Adrenal gland (tissue), 12 donors: ENCODE measurements around the gene ADGRB2. TPM values are rescaled to one million over a fixed set of nuclear protein-coding genes. Genes with fewer than 3 reads are reported as not detected.

Experiments used
- DNase-seq, 7 donors: peaks; one replicate each; pipeline ENCODE4 v3.0.0-alpha.2; 2019 to 2020
- H3K27ac ChIP-seq, 5 donors: fragments of 200-600 bp; sonication (generic) in 4 of 5; 1 replicate in 3 of 5; 2 replicates in 2 of 5; pipeline versions ENCODE4 v1.5.1 to v1.8.0; 2016 to 2020; ENCODE audit warnings: mild to moderate bottlenecking in 1 of 5
- H3K27me3 ChIP-seq: fragments of 200-600 bp; 2 replicates; pipeline ENCODE4 v1.8.0; 2021
- H3K36me3 ChIP-seq, 2 donors: fragments of 200-600 bp; replicated peaks in 1 of 2; 1 replicate in 1 of 2; 2 replicates in 1 of 2; pipeline versions ENCODE4 v1.5.1 to v1.8.0; 2018 to 2022
- H3K4me1 ChIP-seq, 2 donors: fragments of 200-600 bp; replicated peaks in 1 of 2; 1 replicate in 1 of 2; 2 replicates in 1 of 2; pipeline versions ENCODE4 v1.5.1 to v1.8.0; 2018 to 2021
- H3K4me3 ChIP-seq, 4 donors: fragments of 200-600 bp; sonication (generic) in 3 of 4; one replicate each; pipeline ENCODE4 v1.5.1; 2016 to 2018
- H3K9me3 ChIP-seq, 3 donors: fragments of 200-600 bp; sonication (generic) in 1 of 3; replicated peaks in 1 of 3; 1 replicate in 2 of 3; 2 replicates in 1 of 3; pipeline versions ENCODE4 v1.5.1 to v1.8.0; 2016 to 2021
- POLR2A ChIP-seq, 2 donors: fragments of 450-650 bp; IDR thresholded peaks; one replicate each; pipeline ENCODE4 v1.6.1; 2017; ENCODE audit warnings: antibody characterized with exemption in 2 of 2, mild to moderate bottlenecking in 2 of 2, moderate library complexity in 1 of 2
- WGBS, 4 donors: extraction: QIAGEN DNeasy Blood & Tissue Kit in 2 of 4; methylation state at CpG; one replicate each; pipeline versions ENCODE4 v1.1.5 to v1.1.7; 2013 to 2017; 5-methylcytosine and 5-hydroxymethylcytosine counted together
- intact Hi-C, 2 donors: fragments of 100-400 bp; cut with DNase I; formaldehyde crosslinking; loops; one replicate each; pipeline versions ENCODE4 v1.14.1 to v1.15.0; 2022 to 2023
- polyA plus RNA-seq, 3 donors: library from polyadenylated mRNA; stranded (reverse); fragments of 200-250 nt in 2 of 3; fragments of 350-450 nt in 1 of 3; fragmentation: Illumina TruSeq in 1 of 3; extraction: RNeasy Lipid Tissue Mini Kit (QIAGEN cat#74804) in 1 of 3; gene quantifications; one replicate each; pipeline ENCODE4 v1.2.3, GENCODE V29; 2013 to 2014
- total RNA-seq, 9 donors: library from RNA; depleted of rRNA in 4 of 9; stranded (reverse); fragments of >200 nt in 4 of 9; fragments of 120-200 nt in 1 of 9; fragmentation: NEBNext Ultra II Directional in 1 of 9; extraction: Animal tissue kit (Norgen Biotek cat#: 25700) in 1 of 9; gene quantifications; one replicate each; pipeline versions ENCODE4 v1.1.0 to v1.2.4, GENCODE V29; 2013 to 2023
- TF ChIP-seq, protein P1 (sequence below), 6 experiments: fragments of 450-650 bp in 4 of 6; fragments of 200-600 bp in 2 of 6; sonication (generic) in 1 of 6; IDR thresholded peaks; 1 replicate in 5 of 6; 2 replicates in 1 of 6; pipeline versions ENCODE4 v1.5.1 to v1.8.0; 2016 to 2021; ENCODE audit warnings: antibody characterized with exemption in 6 of 6, mild to moderate bottlenecking in 2 of 6, moderate library complexity in 1 of 6
- donor health status: healthy with polysubstance abuse.
- donor health status: Bipolar disorder and iron deficiency.
- donor health status: DM: yes; HTN: yes; CAD: no.
- donor health status: DM: no; HTN: no; CAD: no.
- donor health status: DM: no; HTN: no; CAD: no.
- donor health status: DM: yes; HTN: yes; CAD: no.

The ADGRB2 gene
- total and polyA plus RNA-seq, 12 donors, result 1.8 to 57.3 (median 5.1) TPM

- no peak for DNase-seq
Observed at GRCh38 chr1:31763671-31764311, 349 bp downstream of the ADGRB2 start.

DNA sequence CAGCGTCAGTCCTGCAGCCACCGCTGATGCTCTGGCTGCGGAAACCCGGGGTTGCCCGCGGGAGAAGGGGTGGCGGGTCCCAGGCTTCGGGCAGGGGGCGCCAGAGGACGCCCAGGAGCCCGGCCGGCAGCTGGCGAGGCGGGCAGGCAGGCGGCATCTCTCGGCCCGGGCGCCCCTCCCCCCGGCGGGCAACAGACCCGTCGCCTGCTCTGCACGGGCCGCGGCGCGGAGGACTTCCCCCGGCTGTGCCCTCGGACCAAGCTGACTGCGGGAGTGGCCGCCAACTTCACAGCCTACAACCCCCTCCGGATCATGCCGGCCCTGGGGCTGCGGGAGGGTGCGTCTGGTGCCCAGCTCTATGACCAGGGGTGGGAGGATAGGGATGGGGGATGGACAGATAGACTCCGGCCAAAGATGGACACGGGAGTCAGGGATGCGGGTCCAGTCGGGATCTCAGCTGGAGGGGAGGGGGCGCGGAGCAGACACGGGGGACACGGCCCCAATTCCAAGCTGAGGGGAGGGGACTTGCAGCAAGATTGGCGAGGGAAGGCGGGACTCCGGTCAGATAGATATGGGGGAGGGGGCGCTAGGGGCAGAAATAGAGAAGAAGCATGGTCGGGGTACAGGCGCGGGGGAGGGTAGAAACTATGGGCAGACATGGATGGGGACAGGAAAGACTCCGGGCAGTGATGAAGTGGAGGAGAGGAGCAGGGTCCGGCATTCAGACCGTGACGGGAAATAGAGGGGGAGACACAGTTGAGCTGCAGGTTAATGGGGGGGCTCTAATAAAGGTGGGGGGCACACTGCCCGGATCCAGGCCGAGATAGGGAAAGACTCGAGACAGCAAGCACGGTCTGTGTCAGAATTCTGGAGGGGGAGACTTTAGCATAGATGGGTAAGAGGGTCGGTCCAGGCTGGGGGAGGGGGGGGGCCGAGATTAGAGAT lies 1.1 kb downstream of the ADGRB2 start:
- DNase-seq, result peak; percentile 36 to 80 (median 62)
- H3K36me3 ChIP-seq, result no peaks in the 10 kb centered on the region
- peak overlapping the region in 1 of 4 donors; percentile 63 for H3K4me3 ChIP-seq
- H3K4me1 ChIP-seq, result peaks cover 17 to 24% of the 10 kb centered on the region in 2 donors
- WGBS, 4 donors, result 1 to 2% (median 1%) methylated on average over 27 to 60 of the region's 60 CpGs
- H3K9me3 ChIP-seq, result no peaks in the 10 kb centered on the region
- H3K27me3 ChIP-seq, result peaks cover 2% of the 10 kb centered on the region
- no peak overlapping the region for H3K27ac ChIP-seq
- TF ChIP-seq, protein P1, sequence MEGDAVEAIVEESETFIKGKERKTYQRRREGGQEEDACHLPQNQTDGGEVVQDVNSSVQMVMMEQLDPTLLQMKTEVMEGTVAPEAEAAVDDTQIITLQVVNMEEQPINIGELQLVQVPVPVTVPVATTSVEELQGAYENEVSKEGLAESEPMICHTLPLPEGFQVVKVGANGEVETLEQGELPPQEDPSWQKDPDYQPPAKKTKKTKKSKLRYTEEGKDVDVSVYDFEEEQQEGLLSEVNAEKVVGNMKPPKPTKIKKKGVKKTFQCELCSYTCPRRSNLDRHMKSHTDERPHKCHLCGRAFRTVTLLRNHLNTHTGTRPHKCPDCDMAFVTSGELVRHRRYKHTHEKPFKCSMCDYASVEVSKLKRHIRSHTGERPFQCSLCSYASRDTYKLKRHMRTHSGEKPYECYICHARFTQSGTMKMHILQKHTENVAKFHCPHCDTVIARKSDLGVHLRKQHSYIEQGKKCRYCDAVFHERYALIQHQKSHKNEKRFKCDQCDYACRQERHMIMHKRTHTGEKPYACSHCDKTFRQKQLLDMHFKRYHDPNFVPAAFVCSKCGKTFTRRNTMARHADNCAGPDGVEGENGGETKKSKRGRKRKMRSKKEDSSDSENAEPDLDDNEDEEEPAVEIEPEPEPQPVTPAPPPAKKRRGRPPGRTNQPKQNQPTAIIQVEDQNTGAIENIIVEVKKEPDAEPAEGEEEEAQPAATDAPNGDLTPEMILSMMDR (IDR thresholded peaks at IDR 0.05), result peak in 3 of 6 experiments; percentile 55 to 64 (median 56)
- no peak for TF ChIP-seq POLR2A (IDR thresholded peaks at IDR 0.05)
- intact Hi-C loops, result no loop called here

More at GRCh38 chr1:31763671-31764311, 349 bp downstream of the ADGRB2 start:
- Histone ChIP-seq H3K4me1 (peaks cover 17 to 24% of the 10 kb centered on the region in 2 donors), H3K27me3 (peaks cover 2% of the 10 kb centered on the region), H3K27ac (no peak overlapping the region), H3K36me3 (no peaks in the 10 kb centered on the region), H3K9me3 (no peaks in the 10 kb centered on the region), H3K4me3 (peak overlapping the region in 1 of 4 donors; percentile 63)
- 0 to 1% (median 1%) methylated on average over 12 to 85 of the region's 93 CpGs for WGBS, 4 donors
- intact Hi-C loops, result no loop called here
- no peak for TF ChIP-seq POLR2A (IDR thresholded peaks at IDR 0.05)
- TF ChIP-seq, protein P1 (IDR thresholded peaks at IDR 0.05), result no peak

GRCh38 chr1:31762323-31762722 lies 1.8 kb downstream of the ADGRB2 start:
- H3K27ac ChIP-seq, result no peak overlapping the region

More at GRCh38 chr1:31762323-31762722, 1.8 kb downstream of the ADGRB2 start:
- intact Hi-C loops, result no loop called here
- Histone ChIP-seq H3K9me3 (no peaks in the 10 kb centered on the region), H3K27me3 (peaks cover 2% of the 10 kb centered on the region), H3K36me3 (no peaks in the 10 kb centered on the region), H3K4me1 (peaks cover 17 to 24% of the 10 kb centered on the region in 2 donors), H3K4me3 (no peak overlapping the region)
- DNase-seq, result no peak
- WGBS, 4 donors, result 28 to 71% (median 35%) methylated on average over 1 to 7 of the region's 7 CpGs
- TF ChIP-seq, protein P1 (IDR thresholded peaks at IDR 0.05), result no peak
- no peak for TF ChIP-seq POLR2A (IDR thresholded peaks at IDR 0.05)
